HPDE6-E6E7 (cell line): ENCODE results near the gene ATP6V0C.
"Not testable (repeated sequence)": the region's sequence is repeated elsewhere in the genome, so short reads cannot be mapped to it uniquely, and the experiment has no call there.

ENCODE experiments used
- DNase-seq: peaks from one replicate; pipeline ENCODE4 v3.0.0; 2011; ENCODE audit warnings: missing footprints; ENCODE audit errors: extremely low spot score

Gene ATP6V0C

GRCh38 chr16:2543771-2544170 is 30.0 kb downstream of the ATP6V0C start:
- not testable (repeated sequence) for DNase-seq

DNA sequence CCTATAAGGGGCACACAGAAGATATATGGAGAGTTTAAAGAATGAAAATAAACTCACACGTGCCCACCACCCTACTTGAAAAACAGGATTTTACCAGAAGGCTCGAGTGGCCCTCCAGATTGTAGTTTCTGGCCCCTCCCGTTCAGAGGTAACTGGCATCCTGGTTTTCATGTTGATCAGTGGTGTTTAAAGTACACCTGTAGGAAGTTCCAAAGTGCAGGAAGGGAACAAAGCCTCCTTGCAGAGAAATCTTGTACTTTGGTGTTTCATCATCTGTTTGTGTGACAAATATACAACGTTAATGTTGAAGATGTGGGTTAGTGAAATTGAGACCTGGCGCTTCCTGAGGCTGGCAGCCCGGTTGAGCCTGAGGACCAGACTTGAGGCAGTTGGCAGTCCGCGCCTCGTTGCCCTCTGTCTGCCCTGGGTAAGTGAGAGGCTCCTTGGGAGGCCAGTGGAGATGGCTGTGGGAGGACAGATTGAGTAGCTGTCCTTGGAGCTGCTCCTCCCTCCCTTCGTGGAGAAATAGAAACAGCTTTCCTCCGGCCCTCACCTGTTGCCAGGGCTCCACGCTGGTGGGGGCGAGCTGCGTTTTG is 36.6 kb downstream of the ATP6V0C start:
- not testable (repeated sequence) for DNase-seq

GRCh38 chr16:2551420-2551889 is 37.7 kb downstream of the ATP6V0C start:
- DNase-seq = not testable (repeated sequence)

- DNase-seq = not testable (repeated sequence)
Measured at GRCh38 chr16:2554709-2555425, 41.1 kb downstream of the ATP6V0C start.

- DNase-seq = not testable (repeated sequence)
Measured at GRCh38 chr16:2557150-2557549, 43.4 kb downstream of the ATP6V0C start.

DNA sequence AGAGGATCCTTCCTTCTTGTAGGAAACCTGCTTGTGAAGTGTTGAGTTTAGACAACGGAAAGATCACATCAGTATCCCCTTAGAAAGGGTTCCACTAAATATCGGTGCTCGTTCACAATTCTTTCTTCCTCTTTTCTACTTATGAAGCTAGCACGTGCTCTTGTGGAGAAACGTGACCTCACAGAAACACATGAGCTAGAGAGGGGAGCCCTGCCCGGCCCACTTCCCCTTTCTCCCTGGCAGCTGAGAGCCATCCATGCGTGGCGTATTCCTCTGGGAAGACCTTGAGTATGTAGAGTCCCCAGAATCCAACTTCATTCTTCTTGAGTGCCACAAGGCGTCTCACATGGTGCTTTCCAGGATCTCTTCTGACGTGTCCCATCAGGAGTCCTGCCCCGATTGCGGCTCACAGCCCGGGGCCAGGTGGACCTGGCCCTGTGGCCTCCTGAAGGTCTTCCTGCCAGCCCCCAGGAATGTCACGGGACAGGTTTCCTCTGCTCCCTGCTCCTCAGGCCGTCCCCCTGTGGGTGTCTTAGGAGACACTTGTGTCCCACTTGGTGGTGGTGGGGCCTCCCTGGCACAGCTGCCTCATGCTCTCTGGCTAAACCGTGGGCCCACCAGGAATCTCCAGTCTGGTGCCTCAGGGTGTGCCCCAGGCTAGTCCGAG is 46.5 kb downstream of the ATP6V0C start:
- DNase-seq = not testable (repeated sequence)

- not testable (repeated sequence) for DNase-seq
Measured at GRCh38 chr16:2560798-2561133, 47.0 kb downstream of the ATP6V0C start.

DNA sequence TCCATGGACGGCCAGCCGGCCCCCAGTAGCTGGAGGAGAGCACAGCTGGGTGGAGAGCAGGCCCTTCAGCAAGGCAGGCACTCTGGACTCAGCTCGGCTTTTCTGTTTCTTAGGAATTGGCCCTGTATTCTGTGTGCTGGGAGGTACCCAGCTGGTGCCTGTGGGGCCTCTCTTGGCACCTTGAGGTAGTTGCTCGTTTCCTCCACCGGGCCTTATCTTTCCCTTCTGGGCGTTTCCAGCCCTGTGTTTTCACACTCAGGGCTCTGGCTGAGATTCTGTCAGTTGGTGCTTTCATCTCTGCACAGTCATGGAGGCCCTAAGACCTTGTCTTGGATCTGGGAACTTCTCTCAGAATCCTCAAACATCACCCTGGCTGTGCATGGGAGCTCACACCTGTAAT is 53.8 kb downstream of the ATP6V0C start:
- not testable (repeated sequence) for DNase-seq

- DNase-seq = not testable (repeated sequence)
Measured at GRCh38 chr16:2568573-2568972, 54.8 kb downstream of the ATP6V0C start.
